HepG2 (cell line): ENCODE measurements around the gene PADI2. TPM values are rescaled to one million over a fixed set of nuclear protein-coding genes. Genes with fewer than 3 reads are reported as not detected.

Source experiments
- ATAC-seq: fragments of 200-7000 bp; cut with Tn5 transposase; 3 replicates; pipeline ENCODE4 v1.9.1; 2020; ENCODE audit warnings: mild to moderate bottlenecking, moderate library complexity
- BruUV-seq: library from RNA; stranded (reverse); fragments of 400-500 nt; replicated peaks from 2 replicates; lab custom pipeline; 2021; lab: Mats Ljungman, UMichigan
- CTCF ChIA-PET: fragments of 300-600 bp; formaldehyde crosslinking; extraction: SDS; loops from one replicate; lab custom pipeline; 2021; ENCODE audit warnings: low total read pairs, inconsistent platforms, low intra/inter-chr PET ratio; lab: Yijun Ruan, JAX
- POLR2A ChIA-PET: fragments of 350-600 bp; sonication (Branson Sonifier 250); formaldehyde crosslinking; loops from one replicate; lab custom pipeline; 2020; ENCODE audit warnings: antibody characterized with exemption, inconsistent platforms; lab: Yijun Ruan, JAX
- DNase-seq: peaks from one replicate; pipeline ENCODE4 v3.0.0-alpha.2; 2015; ENCODE audit warnings: low spot score
- FAIRE-seq: peaks from 3 replicates; lab custom pipeline; 2011; peaks lifted over from hg19 to GRCh38; lab: Jason Lieb, UNC
- H2AFZ ChIP-seq: one replicate; pipeline ENCODE4 v1.6.1; 2011; ENCODE audit warnings: low read length, inconsistent platforms
- H3K27ac ChIP-seq: fragments of 300-600 bp; 3 replicates; pipeline ENCODE4 v1.8.0; 2011; ENCODE audit warnings: mixed run types, mild to moderate bottlenecking, mixed read lengths, low read length, inconsistent platforms; ENCODE audit not compliant: insufficient read depth; ENCODE audit errors: extremely low read length
- H3K27me3 ChIP-seq, 2 experiments: fragments of 200-600 bp in 1 of 2; 2 replicates in 1 of 2; 3 replicates in 1 of 2; pipeline versions ENCODE4 v1.6.0 to v1.8.0; 2011; ENCODE audit warnings: low read length in 2 of 2, mild to moderate bottlenecking in 2 of 2, moderate library complexity in 2 of 2, inconsistent platforms in 1 of 2; ENCODE audit not compliant: insufficient read depth in 2 of 2, control insufficient read depth in 1 of 2
- H3K36me3 ChIP-seq, 2 experiments: fragments of 200-600 bp in 1 of 2; replicated peaks in 1 of 2; 2 replicates in 1 of 2; 3 replicates in 1 of 2; pipeline versions ENCODE4 v1.5.1 to v1.8.0; 2011; ENCODE audit warnings: low read length in 2 of 2, inconsistent platforms in 1 of 2; ENCODE audit not compliant: insufficient read depth in 2 of 2, control insufficient read depth in 1 of 2
- H3K4me1 ChIP-seq: 2 replicates; pipeline ENCODE4 v1.5.1; 2012; ENCODE audit warnings: low read length, inconsistent platforms; ENCODE audit not compliant: insufficient read depth
- H3K4me2 ChIP-seq: 2 replicates; pipeline ENCODE4 v1.6.0; 2011; ENCODE audit warnings: low read depth, low read length, inconsistent platforms
- H3K4me3 ChIP-seq, 3 experiments: fragments of 200-600 bp in 1 of 3; sonication (generic), shearing (Covaris generic) in 1 of 3; replicated peaks in 1 of 3; 2 replicates each; pipeline ENCODE4 v1.5.1; 2011 to 2016; ENCODE audit warnings: low read length in 3 of 3, inconsistent platforms in 2 of 3, low read depth in 2 of 3, mild to moderate bottlenecking in 2 of 3, control low read depth in 1 of 3, mixed read lengths in 1 of 3; ENCODE audit not compliant: insufficient read depth in 1 of 3
- H3K79me2 ChIP-seq: one replicate; pipeline ENCODE4 v1.6.1; 2011; ENCODE audit warnings: low read length, inconsistent platforms; ENCODE audit not compliant: insufficient read depth
- H3K9ac ChIP-seq: 2 replicates; pipeline ENCODE4 v1.6.0; 2011; ENCODE audit warnings: mild to moderate bottlenecking, low read depth, low read length, inconsistent platforms; ENCODE audit not compliant: insufficient read depth
- H3K9me3 ChIP-seq: 2 replicates; pipeline ENCODE4 v1.5.1; 2012; ENCODE audit warnings: mild to moderate bottlenecking, low read length
- H4K20me1 ChIP-seq: 2 replicates; pipeline ENCODE4 v1.6.0; 2011; ENCODE audit warnings: inconsistent platforms, mild to moderate bottlenecking, low read length, moderate library complexity; ENCODE audit not compliant: insufficient read depth
- CREM ChIP-seq, 2 experiments: sonication (generic) in 1 of 2; formaldehyde crosslinking in 1 of 2; IDR thresholded peaks; 2 replicates each; pipeline versions ENCODE4 v1.4.0 to v1.6.1; 2016 to 2020; ENCODE audit warnings: antibody characterized with exemption in 1 of 2, mild to moderate bottlenecking in 1 of 2, missing genetic modification reagents in 1 of 2
- FOSL2 ChIP-seq: sonication (generic); formaldehyde crosslinking; IDR thresholded peaks from 2 replicates; pipeline ENCODE4 v1.4.0; 2020; ENCODE audit warnings: missing genetic modification reagents
- KDM1A ChIP-seq: IDR thresholded peaks from 2 replicates; pipeline ENCODE4 v1.6.1; 2016; ENCODE audit warnings: missing compliant biosample characterization
- MAF1 ChIP-seq: sonication (generic); formaldehyde crosslinking; IDR thresholded peaks from 2 replicates; pipeline ENCODE4 v1.5.0; 2020; ENCODE audit warnings: missing genetic modification reagents, borderline replicate concordance
- MAFG ChIP-seq: sonication (generic); formaldehyde crosslinking; IDR thresholded peaks from 2 replicates; pipeline ENCODE4 v1.5.1; 2020; ENCODE audit warnings: mild to moderate bottlenecking, missing genetic modification reagents
- TCF12 ChIP-seq, 2 experiments: fragments of 450-650 bp in 1 of 2; sonication (generic) in 1 of 2; formaldehyde crosslinking in 1 of 2; IDR thresholded peaks; 2 replicates each; pipeline versions ENCODE4 v1.6.1 to v1.8.0; 2017 to 2022; ENCODE audit warnings: antibody characterized with exemption in 1 of 2, mild to moderate bottlenecking in 1 of 2, missing genetic modification reagents in 1 of 2, moderate library complexity in 1 of 2
- TFAP4 ChIP-seq: sonication (generic); IDR thresholded peaks from 2 replicates; pipeline ENCODE4 v1.6.1; 2016; ENCODE audit warnings: low read depth, borderline replicate concordance
- ZNF180 ChIP-seq: sonication (generic); formaldehyde crosslinking; IDR thresholded peaks from 2 replicates; pipeline ENCODE4 v1.4.0; 2020; ENCODE audit warnings: low read depth, missing genetic modification reagents, borderline replicate concordance
- ZNF263 ChIP-seq: sonication (generic); formaldehyde crosslinking; IDR thresholded peaks from 2 replicates; pipeline ENCODE4 v1.4.0; 2020; ENCODE audit warnings: missing genetic modification reagents
- ZNF503 ChIP-seq: sonication (generic); formaldehyde crosslinking; IDR thresholded peaks from 2 replicates; pipeline ENCODE4 v1.4.0; 2020; ENCODE audit warnings: missing genetic modification reagents
- ZNF547 ChIP-seq: sonication (generic); formaldehyde crosslinking; IDR thresholded peaks from 2 replicates; pipeline ENCODE4 v1.5.1; 2020; ENCODE audit warnings: mild to moderate bottlenecking, missing genetic modification reagents
- WGBS: methylation state at CpG from one replicate; pipeline ENCODE4 v1.1.6; 2017; ENCODE audit warnings: low lambda C conversion rate; 5-methylcytosine and 5-hydroxymethylcytosine counted together
- in situ Hi-C: cut with HindIII; loops from 2 replicates; pipeline ENCODE4 v1.10.0; 2017; ENCODE audit warnings: low pct_unique_long_range_greater_than_20kb; ENCODE audit not compliant: extremely low pct_ligation_motif_present
- intact Hi-C: fragments of 100-400 bp; cut with micrococcal nuclease; formaldehyde crosslinking; loops from one replicate; pipeline ENCODE4 v1.10.0; 2022; ENCODE audit not compliant: unreplicated experiment
- polyA plus RNA-seq, 8 experiments: library from polyadenylated mRNA; depleted of rRNA in 3 of 8; stranded (reverse) in 7 of 8; unstranded in 1 of 8; fragments of >200 nt; fragmentation: Illumina TruSeq in 4 of 8; extraction: Trizol in 4 of 8; gene quantifications; 2 replicates each; pipeline versions ENCODE4 v1.2.1 to v1.2.3, GENCODE V29; 2011 to 2016; ENCODE audit warnings: low read depth in 4 of 8, missing spikeins in 1 of 8, mixed read lengths in 1 of 8; ENCODE audit not compliant: insufficient read depth in 1 of 8
- total RNA-seq, 5 experiments: library from RNA; depleted of rRNA; stranded (reverse); fragments of >200 nt; fragmentation: Illumina TruSeq; extraction: Trizol; gene quantifications; 2 replicates each; pipeline ENCODE4 v1.2.3, GENCODE V29; 2016; ENCODE audit warnings: low read depth in 1 of 5

The PADI2 gene
- total and polyA plus RNA-seq, 2 of the 13 experiments (the other 11 are each of a cell fraction or from before 2014, with no cell fraction given) = not detected

GRCh38 chr1:17112496-17113236, 6.6 kb downstream of the PADI2 start:
- intact Hi-C loops (no loop called here), in situ Hi-C loops (no loop called here)
- ChIA-PET CTCF (no interaction called here), POLR2A (no interaction called here)
- Histone ChIP-seq H3K4me3 (no peak overlapping the region), H3K79me2 (no peaks in the 10 kb centered on the region), H3K9ac (no peak overlapping the region), H4K20me1 (no peaks in the 10 kb centered on the region), H3K27me3 (no peaks in the 10 kb centered on the region; a peak in 3 of 5 replicates), H2AFZ (no peak overlapping the region), H3K36me3 (no peaks in the 10 kb centered on the region), H3K27ac (no peak overlapping the region), H3K4me2 (no peak overlapping the region), H3K4me1 (no peaks in the 10 kb centered on the region), H3K9me3 (no peaks in the 10 kb centered on the region)
- FAIRE-seq = no peak
- no peak for DNase-seq
- no peak for ATAC-seq
- WGBS = 0% methylated on average over 2 of the region's 7 CpGs
- BruUV-seq = no TSS peak
- TF ChIP-seq ZNF503 (CRISPR knock-in tag) (no peak), CREM (IDR thresholded peaks at IDR 0.05) (no peak), CREM (CRISPR knock-in tag; IDR thresholded peaks at IDR 0.05) (no peak), MAFG (CRISPR knock-in tag) (no peak), ZNF263 (CRISPR knock-in tag) (no peak), ZNF180 (CRISPR knock-in tag) (no peak), FOSL2 (CRISPR knock-in tag) (no peak), MAF1 (CRISPR knock-in tag) (no peak), KDM1A (CRISPR knock-in tag) (no peak), TFAP4 (no peak), TCF12 (IDR thresholded peaks at IDR 0.05) (no peak), TCF12 (CRISPR knock-in tag; IDR thresholded peaks at IDR 0.05) (no peak), ZNF547 (CRISPR knock-in tag) (no peak)
